Adrenal gland (tissue), 5 donors: ENCODE results near the gene MAML2.

Experiments used
- CTCF ChIP-seq, 6 experiments: fragments of 450-650 bp in 4 of 6; fragments of 200-600 bp in 2 of 6; sonication (generic) in 1 of 6; IDR thresholded peaks; 1 replicate in 5 of 6; 2 replicates in 1 of 6; pipeline versions ENCODE4 v1.5.1 to v1.8.0; 2016 to 2021; ENCODE audit warnings: antibody characterized with exemption in 6 of 6, mild to moderate bottlenecking in 2 of 6, moderate library complexity in 1 of 6
- POLR2A ChIP-seq, 2 donors: fragments of 450-650 bp; IDR thresholded peaks; one replicate each; pipeline ENCODE4 v1.6.1; 2017; ENCODE audit warnings: antibody characterized with exemption in 2 of 2, mild to moderate bottlenecking in 2 of 2, moderate library complexity in 1 of 2
- donor health status: DM: no; HTN: no; CAD: no.

- TF ChIP-seq CTCF (IDR thresholded peaks at IDR 0.05) = no peak
- no peak for TF ChIP-seq POLR2A (IDR thresholded peaks at IDR 0.05)
These were observed 281.3 kb downstream of the MAML2 start for GRCh38 chr11:96061730-96062129.
